GM21786 (cell line): ENCODE measurements around the gene RBM5.

Source experiments
- ATAC-seq: cut with Tn5 transposase; IDR thresholded peaks from one replicate; pipeline ENCODE4 v1.9.1; 2021; ENCODE audit not compliant: unreplicated experiment

RBM5 gene

DNA sequence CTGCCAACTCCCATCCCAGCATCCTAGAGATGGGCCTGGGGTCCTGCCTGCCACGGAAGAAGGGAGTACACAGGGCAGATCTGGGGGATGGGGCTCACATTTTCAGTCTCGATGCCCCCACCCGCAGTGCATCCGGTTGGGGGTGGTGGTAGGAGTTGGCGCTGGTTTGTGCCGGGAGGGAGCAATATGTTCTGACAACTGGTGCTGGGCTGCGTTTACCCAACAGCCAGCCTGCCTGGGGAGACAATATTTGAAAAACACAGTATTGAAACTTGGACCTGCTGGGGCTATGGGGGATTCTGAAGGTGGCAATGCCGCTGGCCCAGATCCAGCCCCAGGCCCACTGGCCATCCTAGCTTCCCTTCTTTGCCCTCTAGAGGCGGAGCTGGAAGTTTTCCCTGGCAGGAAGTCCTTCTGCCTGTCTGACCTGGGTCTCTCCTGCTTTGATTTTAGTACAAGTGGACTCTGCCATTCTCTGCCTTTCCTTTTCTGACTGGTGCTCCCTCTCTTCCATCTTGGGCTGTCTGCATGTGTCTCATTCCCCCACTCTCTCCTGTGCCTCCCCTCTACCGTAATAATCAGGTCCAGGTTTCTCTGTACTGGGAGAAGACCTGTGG lies 69.9 kb downstream of the RBM5 start:
- no peak for ATAC-seq

GRCh38 chr3:50160561-50160983 lies 71.9 kb downstream of the RBM5 start:
- no peak for ATAC-seq

DNA sequence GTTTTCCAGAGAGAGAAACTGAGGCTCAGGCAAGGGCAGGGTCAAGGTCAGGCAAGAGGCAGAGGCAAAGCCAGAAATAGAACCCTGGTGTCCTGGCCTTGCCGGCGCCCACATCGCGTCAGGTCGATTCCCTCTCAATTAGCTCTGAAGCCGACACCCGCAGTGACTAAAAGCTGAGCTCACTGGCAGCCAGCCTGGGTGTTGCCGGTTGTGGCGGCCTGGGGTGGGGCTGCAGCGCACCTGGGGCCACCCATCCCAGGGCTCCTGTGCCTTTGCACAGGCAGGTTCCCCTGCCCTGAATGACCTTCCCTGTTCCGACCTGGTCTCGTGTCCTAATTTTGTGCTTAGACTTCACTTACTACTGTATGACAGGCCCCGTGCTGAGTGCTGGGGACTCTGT lies 72.6 kb downstream of the RBM5 start:
- ATAC-seq, result no peak

DNA sequence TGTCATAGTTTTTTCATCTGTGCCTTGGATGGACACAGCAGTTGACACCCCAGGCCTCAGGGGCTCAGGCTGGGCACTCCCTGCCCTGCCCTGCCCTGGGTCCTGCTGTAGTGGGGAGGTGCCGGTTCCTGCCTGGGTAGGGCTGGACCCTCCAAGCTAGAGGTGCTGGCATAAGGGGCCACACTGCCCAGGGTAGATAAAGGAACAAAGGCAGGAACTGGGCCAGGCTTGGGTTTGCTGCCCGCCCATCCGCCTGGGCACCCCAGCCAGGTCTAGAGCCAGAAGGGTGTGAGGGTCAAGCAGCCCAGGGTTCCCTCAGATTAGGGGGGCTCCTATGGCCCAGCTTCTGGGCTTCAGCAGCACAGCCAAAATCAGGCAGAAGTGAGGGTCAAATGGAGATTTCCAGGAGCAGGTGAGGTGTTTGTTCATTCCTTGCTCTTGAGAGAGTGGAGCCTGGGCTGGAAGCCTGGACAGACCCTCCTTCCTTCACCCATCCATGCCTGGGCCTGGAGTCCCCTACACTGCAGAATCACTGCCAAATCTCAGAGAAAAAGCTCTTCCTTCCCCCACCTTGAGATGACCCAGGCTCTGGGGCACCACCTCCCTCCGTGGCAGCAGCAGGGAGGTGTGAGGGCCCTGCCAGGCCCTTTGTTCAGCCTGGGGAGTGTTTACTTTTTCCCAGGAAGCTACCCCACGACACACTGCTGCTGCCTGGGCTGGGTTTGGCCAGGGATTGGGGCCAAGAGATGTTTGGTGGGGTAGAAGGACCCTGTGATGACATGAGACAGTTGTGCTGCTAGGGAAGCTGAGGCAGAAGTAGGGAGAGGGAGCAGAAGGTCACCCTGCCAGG lies 73.5 kb downstream of the RBM5 start:
- no peak for ATAC-seq

DNA sequence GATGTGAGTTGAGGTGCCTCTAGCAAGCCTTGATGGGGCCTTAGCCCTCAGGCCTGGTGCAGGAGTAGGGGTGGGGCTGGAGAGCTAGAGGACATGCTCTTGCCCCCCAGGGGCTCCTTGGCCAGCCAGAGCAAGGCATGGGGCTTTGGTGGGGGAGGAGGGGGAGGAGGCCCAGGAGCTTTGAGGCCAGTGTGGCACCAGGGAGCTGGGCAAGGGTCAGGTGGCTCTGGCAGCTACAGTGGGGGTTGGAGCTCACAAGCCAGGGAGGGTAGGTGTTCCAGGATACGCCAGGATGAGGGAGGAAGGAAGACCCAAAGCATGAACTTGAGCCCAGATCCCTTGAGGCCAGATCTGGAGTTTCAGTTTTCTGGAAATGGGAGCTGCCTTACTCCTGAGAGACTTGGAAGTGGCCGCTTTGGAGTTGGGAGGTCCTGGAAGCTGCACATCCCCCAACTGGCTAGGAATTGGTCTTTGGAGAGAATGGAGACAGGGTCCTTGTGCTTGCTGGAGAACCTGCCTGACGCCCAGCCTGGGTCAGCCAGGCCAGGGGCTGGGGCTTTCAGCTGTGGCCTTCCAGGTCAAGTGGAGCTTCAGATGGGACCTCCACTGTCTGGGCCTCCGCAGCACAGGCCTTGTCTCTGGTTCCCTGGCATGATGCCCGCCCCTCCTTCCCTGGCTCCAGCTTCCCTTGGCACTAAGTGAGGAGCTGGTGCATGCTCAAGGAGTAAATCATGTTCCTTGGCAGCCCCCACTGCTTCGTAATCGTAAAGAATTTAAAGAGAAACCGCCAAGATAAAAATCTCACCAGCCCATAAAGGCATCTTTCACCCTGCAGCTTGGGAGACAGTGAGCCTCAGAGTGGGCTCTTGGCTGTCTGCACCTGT lies 75.1 kb downstream of the RBM5 start:
- ATAC-seq, result no peak

DNA sequence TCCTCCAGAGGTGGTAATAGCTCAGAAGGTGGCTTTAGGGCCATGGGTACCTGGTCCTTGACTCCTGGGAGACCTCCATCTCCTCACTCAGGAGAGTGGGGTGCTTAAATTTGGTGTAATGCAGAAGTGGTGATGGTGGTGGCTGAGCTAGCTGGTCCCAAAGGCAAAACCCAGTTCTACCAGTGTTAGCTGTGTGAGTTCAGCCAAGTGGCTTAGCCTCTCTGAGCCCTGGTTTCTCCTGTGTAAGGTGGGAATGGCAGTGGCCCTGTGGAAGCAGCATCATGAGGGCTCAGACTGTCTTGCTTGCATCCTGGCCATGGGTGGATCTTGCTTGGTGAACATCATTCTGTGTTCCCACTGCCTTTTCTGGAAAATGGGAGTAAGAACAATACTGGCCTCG lies 75.8 kb downstream of the RBM5 start:
- no peak for ATAC-seq

DNA sequence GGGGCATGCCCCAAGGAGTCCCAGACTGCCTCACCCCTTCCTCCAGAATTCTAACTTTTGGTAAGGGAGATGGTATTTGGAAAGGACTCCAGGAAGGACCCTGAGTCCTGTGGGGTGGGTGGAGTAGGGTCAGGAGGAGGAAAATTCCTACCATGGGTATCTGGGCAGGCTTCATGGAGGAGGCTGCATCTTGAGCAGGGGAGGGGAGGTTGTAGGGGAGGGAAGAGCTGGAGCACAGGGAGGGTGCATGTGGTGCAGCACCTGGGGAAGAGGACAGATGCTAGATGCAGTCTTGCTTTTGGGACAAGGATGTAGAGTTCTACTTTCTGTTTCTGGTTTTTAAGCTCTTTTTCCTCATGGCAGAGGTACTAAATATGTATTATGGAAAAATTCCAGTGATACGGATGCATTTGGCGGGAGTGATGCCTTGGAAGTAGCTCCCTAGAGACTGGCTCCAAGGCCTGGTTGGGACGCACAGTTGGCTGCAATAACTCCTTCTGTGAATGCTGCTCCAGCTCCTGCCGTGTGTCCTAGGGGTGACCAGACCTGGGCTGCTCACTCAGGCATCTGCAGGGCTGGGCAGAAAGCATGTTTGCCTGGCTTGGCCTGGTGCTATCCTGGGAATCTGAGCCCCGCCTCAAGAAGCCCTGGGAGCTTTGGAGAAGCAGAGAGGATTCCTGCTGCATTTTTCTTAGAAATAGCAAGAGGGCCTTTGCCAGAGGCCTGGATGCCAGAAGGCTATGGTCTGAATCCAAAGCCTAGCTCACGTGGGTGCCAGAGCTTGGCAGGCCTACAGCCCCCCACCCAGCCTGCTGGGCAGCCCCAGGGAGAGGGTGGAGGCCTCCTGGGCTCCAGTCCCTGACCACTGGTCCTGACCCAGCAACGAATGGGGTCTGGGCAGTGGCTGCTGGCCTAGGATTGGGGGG lies 76.5 kb downstream of the RBM5 start:
- ATAC-seq, result no peak

GRCh38 chr3:50165910-50166538 lies 77.3 kb downstream of the RBM5 start:
- ATAC-seq, result no peak

DNA sequence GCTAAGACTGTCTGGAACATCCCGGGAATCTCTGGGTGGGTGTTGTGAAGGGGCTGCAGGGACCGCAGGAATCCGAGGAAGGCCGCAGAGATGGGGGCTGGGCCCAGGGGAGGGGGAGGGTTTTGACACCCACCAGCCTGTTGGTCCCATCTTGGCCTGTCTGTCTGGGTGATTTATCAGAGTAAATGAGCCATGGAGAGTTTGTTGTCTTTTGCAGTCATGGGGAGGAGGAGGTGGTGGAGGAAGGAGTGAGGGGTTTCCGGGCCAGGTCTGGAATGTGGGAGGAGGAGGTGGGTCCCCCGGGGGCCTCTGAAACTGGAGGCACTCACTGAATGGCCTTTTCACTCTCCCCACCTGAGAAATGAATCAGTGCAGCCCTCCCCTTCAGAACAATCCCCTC lies 77.9 kb downstream of the RBM5 start:
- ATAC-seq, result no peak

DNA sequence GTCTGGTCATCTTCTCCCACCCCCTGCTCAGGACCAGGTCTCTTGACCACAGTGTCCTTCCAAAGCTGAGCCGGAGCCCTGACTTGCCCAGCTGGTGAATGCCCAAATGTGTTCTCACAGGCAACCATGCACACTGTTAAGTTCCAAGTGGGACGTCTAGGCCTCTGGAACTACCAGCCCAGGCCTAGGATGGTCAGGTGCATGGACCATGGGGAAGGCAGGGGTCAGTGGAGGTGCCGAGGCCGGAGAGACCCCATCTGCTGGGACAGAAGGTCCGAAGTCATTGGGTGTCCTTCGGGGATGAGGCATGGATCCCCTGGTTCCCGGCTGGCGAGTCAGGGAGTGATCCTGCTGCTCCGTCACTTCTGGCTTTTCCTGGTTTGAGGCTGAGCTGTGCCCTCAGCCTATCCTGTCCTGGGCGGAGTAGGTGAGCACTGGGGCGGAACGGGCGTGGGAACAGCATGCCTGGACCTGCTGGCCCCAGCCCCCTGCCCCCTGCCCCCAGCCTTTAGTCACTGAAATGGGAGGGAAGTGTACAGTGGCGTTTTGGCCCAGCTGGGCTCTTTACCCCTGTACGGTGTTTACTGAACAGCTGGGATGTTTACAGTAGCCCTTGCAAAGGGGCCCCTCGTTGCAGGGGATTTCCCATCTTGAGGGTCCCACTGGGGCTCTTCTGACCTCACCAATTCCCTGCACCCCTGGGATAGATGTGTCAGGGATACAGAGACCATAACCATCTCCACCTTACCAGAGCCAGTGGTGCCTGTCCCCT lies 78.5 kb downstream of the RBM5 start:
- no peak for ATAC-seq

- ATAC-seq, result no peak
Observed at GRCh38 chr3:50167841-50168209, 79.1 kb downstream of the RBM5 start.

- ATAC-seq, result no peak
Observed at GRCh38 chr3:50168388-50168787, 79.7 kb downstream of the RBM5 start.
